Ovary (tissue), 9 donors: ENCODE data around the gene SBNO2. TPM values are rescaled to one million over a fixed set of nuclear protein-coding genes. Genes with fewer than 3 reads are reported as not detected.
"Not testable (repeated sequence)": the region's sequence is repeated elsewhere in the genome, so short reads cannot be mapped to it uniquely, and the experiment has no call there.

Experiments
- DNase-seq, 5 donors: peaks; one replicate each; pipeline ENCODE4 v3.0.0-alpha.2; 2019 to 2020
- H3K27ac ChIP-seq, 2 donors: fragments of 200-600 bp; one replicate each; pipeline versions ENCODE4 v1.5.1 to v1.8.0; 2019 to 2022
- H3K27me3 ChIP-seq: fragments of 200-600 bp; one replicate; pipeline ENCODE4 v1.8.0; 2022
- H3K36me3 ChIP-seq: fragments of 200-600 bp; sonication (generic); one replicate; pipeline ENCODE4 v1.5.1; 2019
- H3K4me1 ChIP-seq: one replicate; pipeline ENCODE4 v1.8.1; 2013; ENCODE audit warnings: mild to moderate bottlenecking, moderate library complexity; ENCODE audit not compliant: insufficient read depth
- H3K4me3 ChIP-seq: fragments of 200-600 bp; sonication (generic); one replicate; pipeline ENCODE4 v1.5.1; 2017
- H3K9me3 ChIP-seq, 2 donors: fragments of 200-600 bp in 1 of 2; sonication (generic) in 1 of 2; one replicate each; pipeline versions ENCODE4 v1.5.1 to v1.8.1; 2013 to 2019; ENCODE audit warnings: mild to moderate bottlenecking in 1 of 2, moderate library complexity in 1 of 2
- EP300 ChIP-seq: sonication (generic); formaldehyde crosslinking; IDR thresholded peaks from one replicate; pipeline ENCODE4 v1.6.1; 2017; ENCODE audit warnings: antibody characterized with exemption
- POLR2A ChIP-seq: fragments of 450-650 bp; IDR thresholded peaks from one replicate; pipeline ENCODE4 v1.6.1; 2017; ENCODE audit warnings: antibody characterized with exemption, mild to moderate bottlenecking, moderate library complexity
- WGBS, 3 donors: extraction: QIAGEN DNeasy Blood & Tissue Kit in 1 of 3; methylation state at CpG; one replicate each; pipeline versions ENCODE4 v1.1.5 to v1.1.7; 2013 to 2017; 5-methylcytosine and 5-hydroxymethylcytosine counted together
- intact Hi-C, 4 donors: fragments of 100-400 bp; cut with DNase I; formaldehyde crosslinking; loops; one replicate each; pipeline versions ENCODE4 v1.11.0 to v1.15.1; 2022 to 2023
- polyA plus RNA-seq, 2 donors: library from polyadenylated mRNA; stranded (reverse); fragments of 200-250 nt in 1 of 2; fragments of 350-450 nt in 1 of 2; fragmentation: Illumina TruSeq in 1 of 2; extraction: RNeasy Lipid Tissue Mini Kit (QIAGEN cat#74804) in 1 of 2; gene quantifications; one replicate each; pipeline ENCODE4 v1.2.3, GENCODE V29; 2013 to 2014
- total RNA-seq, 7 donors: library from RNA; depleted of rRNA in 2 of 7; stranded (reverse); fragments of >200 nt in 2 of 7; fragmentation: NEBNext Ultra II Directional in 3 of 7; extraction: Animal tissue kit (Norgen Biotek cat#: 25700) in 3 of 7; gene quantifications; one replicate each; pipeline versions ENCODE4 v1.1.0 to v1.2.4, GENCODE V29; 2016 to 2023
- TF ChIP-seq, protein P1 (sequence below), 3 donors: fragments of 450-650 bp in 2 of 3; fragments of 200-600 bp in 1 of 3; IDR thresholded peaks; one replicate each; pipeline versions ENCODE4 v1.5.1 to v1.8.0; 2016 to 2022; ENCODE audit warnings: antibody characterized with exemption in 3 of 3, mild to moderate bottlenecking in 1 of 3
- donor health status: DM: no; HTN: no; CAD: no; lungs with moderate emphysema.
- donor health status: DM: no; HTN: no; CAD: no.
- donor health status: Bipolar disorder and iron deficiency.
- donor health status: DM: yes; HTN: yes; CAD: no.
- donor health status: DM: no; HTN: no; CAD: no.
- donor health status: DM: yes; HTN: yes; CAD: no.

Gene SBNO2
- total and polyA plus RNA-seq, 9 donors: 6.1 to 92.6 (median 60.9) TPM

DNA sequence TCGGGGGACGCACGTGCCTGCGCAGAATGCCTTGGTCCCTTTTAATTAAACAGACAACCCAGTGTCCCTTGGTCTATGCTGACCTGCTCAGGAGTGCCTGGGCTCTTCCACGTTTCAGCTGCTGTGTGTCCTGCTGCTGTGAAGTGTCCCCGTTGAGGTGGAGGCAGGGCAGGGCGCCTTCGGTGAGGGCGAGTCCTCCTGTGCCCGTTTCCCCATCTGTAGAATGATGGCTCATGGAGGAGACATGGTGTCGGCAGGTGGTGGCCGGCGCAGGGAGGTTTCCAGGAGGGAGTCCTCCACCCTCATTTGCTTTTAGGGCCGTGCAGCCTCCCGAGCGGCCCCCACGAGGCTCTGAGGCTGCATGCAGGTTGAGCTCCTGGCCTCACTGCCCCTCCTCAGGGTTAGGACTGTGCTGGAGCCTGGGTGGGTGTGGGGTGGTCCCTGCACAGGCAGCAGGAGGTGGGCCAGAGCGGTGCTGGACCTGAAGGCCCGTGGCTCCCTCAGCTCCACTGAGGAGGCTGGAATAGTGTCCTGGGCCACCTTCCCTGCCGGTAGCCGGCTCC is 40.3 kb upstream of the SBNO2 start:
- H3K4me1 ChIP-seq: peaks cover 17% of the 10 kb centered on the region
- TF ChIP-seq EP300 (no peak), POLR2A (no peak)
- TF ChIP-seq, protein P1, sequence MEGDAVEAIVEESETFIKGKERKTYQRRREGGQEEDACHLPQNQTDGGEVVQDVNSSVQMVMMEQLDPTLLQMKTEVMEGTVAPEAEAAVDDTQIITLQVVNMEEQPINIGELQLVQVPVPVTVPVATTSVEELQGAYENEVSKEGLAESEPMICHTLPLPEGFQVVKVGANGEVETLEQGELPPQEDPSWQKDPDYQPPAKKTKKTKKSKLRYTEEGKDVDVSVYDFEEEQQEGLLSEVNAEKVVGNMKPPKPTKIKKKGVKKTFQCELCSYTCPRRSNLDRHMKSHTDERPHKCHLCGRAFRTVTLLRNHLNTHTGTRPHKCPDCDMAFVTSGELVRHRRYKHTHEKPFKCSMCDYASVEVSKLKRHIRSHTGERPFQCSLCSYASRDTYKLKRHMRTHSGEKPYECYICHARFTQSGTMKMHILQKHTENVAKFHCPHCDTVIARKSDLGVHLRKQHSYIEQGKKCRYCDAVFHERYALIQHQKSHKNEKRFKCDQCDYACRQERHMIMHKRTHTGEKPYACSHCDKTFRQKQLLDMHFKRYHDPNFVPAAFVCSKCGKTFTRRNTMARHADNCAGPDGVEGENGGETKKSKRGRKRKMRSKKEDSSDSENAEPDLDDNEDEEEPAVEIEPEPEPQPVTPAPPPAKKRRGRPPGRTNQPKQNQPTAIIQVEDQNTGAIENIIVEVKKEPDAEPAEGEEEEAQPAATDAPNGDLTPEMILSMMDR (IDR thresholded peaks at IDR 0.05): no peak
- peak overlapping the region in 1 of 2 donors; percentile 36 for H3K27ac ChIP-seq
- intact Hi-C loops: no loop called here
- no peaks in the 10 kb centered on the region for H3K36me3 ChIP-seq
- H3K9me3 ChIP-seq: no peaks in the 10 kb centered on the region
- H3K4me3 ChIP-seq: no peak overlapping the region
- H3K27me3 ChIP-seq: no peaks in the 10 kb centered on the region
- WGBS, 3 donors: 67 to 75% (median 73%) methylated on average over 19 to 21 of the region's 21 CpGs
- no peak for DNase-seq

DNA sequence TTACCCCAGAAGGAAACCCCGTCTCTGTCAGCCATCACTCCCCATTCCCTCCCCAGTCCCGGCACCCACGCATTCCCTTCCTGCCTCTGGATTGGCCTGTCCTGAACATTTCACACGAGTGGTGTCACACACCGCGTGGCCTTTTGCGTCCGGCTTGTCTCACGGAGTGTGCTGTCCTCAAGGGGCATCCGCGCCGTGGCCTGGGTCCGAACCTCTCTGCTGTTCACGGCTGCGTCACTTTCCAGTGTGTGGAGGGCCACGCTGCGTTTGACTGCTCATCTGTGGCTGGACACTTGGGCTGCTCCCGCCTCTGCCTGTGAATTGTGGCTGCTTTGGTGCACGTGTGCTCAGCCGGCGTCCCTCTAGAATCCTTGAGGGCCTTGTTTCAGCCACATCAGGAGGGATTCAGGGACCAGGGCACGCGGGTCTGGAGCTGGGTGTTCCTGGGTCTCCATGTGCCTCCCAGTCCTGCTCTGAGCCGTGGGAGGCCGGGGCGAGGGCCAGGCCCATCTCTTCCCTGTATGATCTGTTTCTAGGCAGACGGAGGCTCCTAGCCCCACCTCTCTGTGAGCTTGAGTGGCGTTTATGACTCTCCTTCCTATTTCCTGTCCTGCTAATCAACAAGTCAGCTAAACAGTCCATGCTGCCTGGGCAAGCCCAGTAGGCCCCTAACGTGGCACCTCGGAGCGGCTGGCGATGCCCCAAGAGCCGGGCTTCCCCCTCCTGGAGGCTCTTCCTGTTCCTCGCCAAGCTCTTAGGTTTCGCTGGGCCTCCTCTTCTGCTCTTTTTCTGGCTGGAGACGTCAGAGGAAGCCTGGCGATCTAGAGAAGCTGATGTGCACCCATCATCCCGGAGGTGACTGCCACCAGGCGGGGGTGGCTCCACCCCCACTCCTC is 39.6 kb upstream of the SBNO2 start:
- peak overlapping the region in 1 of 2 donors; percentile 36 for H3K27ac ChIP-seq
- no peaks in the 10 kb centered on the region for H3K9me3 ChIP-seq
- no peaks in the 10 kb centered on the region for H3K27me3 ChIP-seq
- peak in 3 of 5 donors; percentile 42 to 49 (median 44) for DNase-seq
- WGBS, 3 donors: 76 to 80% (median 77%) methylated on average over 39 of the region's 39 CpGs
- no peaks in the 10 kb centered on the region for H3K36me3 ChIP-seq
- no peak overlapping the region for H3K4me3 ChIP-seq
- intact Hi-C loops: no loop called here
- TF ChIP-seq, protein P1 (IDR thresholded peaks at IDR 0.05): no peak
- TF ChIP-seq EP300 (no peak), POLR2A (no peak)
- peaks cover 22% of the 10 kb centered on the region for H3K4me1 ChIP-seq

DNA sequence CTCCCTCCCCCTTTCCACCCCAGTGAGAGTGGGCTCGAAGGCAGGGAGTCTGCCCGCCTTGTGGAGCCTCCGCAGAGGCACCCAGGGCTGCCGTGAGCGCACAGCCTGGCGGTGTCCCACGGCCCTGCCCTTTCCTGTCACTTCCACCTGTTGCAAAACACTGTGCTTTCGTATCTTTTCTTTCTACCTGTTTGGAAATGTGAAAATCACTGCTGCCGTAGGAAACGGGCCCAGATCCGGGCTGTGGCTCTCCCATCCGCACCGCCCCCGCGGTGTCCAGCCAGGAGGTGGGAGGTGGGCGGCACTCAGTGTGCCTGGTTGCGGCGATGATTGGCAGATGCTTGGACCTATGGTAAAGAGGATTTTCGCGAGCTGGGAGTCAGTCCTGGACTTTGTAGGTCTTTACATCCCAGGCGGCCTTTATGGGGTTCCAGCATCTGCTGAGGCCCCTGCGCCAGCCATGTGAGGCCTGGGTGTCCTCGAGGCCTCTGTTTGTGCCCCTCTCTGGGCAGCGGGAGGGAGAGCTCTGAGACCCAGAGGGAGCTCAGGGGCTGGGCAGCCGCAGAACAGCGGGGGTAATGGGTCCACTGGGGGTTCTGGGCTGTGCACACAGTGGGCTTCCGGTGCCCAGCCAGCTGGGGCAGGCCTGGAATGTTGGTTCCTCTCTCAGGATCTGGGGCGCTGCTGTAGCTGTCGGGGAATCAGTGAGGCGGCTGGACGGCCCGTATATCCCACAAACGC is 37.6 kb upstream of the SBNO2 start:
- TF ChIP-seq EP300 (no peak), POLR2A (no peak)
- TF ChIP-seq, protein P1 (IDR thresholded peaks at IDR 0.05): no peak
- H3K36me3 ChIP-seq: no peaks in the 10 kb centered on the region
- no peaks in the 10 kb centered on the region for H3K27me3 ChIP-seq
- no peak overlapping the region for H3K4me3 ChIP-seq
- peak in 3 of 5 donors; percentile 53 to 55 (median 55) for DNase-seq
- H3K4me1 ChIP-seq: peaks cover 29% of the 10 kb centered on the region
- WGBS, 3 donors: 81 to 83% (median 82%) methylated on average over 33 of the region's 33 CpGs
- intact Hi-C loops: no loop called here
- no peaks in the 10 kb centered on the region for H3K9me3 ChIP-seq
- no peak overlapping the region for H3K27ac ChIP-seq

- Histone ChIP-seq H3K4me1 (peaks cover 27% of the 10 kb centered on the region), H3K27me3 (no peaks in the 10 kb centered on the region), H3K36me3 (no peaks in the 10 kb centered on the region), H3K27ac (no peak overlapping the region), H3K4me3 (no peak overlapping the region), H3K9me3 (no peaks in the 10 kb centered on the region)
- 91 to 95% (median 95%) methylated on average over 13 of the region's 13 CpGs for WGBS, 3 donors
- no peak for DNase-seq
- TF ChIP-seq, protein P1 (IDR thresholded peaks at IDR 0.05): no peak
- TF ChIP-seq EP300: no peak
- TF ChIP-seq POLR2A: no peak
- intact Hi-C loops: no loop called here
Observed at GRCh38 chr19:1210227-1210538, 36.1 kb upstream of the SBNO2 start.

GRCh38 chr19:1208830-1209229 is 34.8 kb upstream of the SBNO2 start:
- H3K9me3 ChIP-seq, H3K36me3 ChIP-seq, H3K27ac ChIP-seq, intact Hi-C loops, H3K4me3 ChIP-seq, H3K27me3 ChIP-seq: not testable (repeated sequence)
- DNase-seq: peak in 3 of 5 donors; percentile 21 to 40 (median 35)
- peaks cover 23% of the 10 kb centered on the region for H3K4me1 ChIP-seq
- WGBS, 3 donors: 66 to 73% (median 70%) methylated on average over 10 of the region's 10 CpGs
